HepG2 (cell line): ENCODE measurements around the gene WNT7B. TPM values are rescaled to one million over a fixed set of nuclear protein-coding genes. Genes with fewer than 3 reads are reported as not detected.

ENCODE experiments used
- FOSL2 ChIP-seq: sonication (generic); formaldehyde crosslinking; IDR thresholded peaks from 2 replicates; pipeline ENCODE4 v1.4.0; 2020; ENCODE audit warnings: missing genetic modification reagents
- KAT7 ChIP-seq: IDR thresholded peaks from 2 replicates; pipeline ENCODE4 v1.6.1; 2018; ENCODE audit warnings: borderline replicate concordance, missing compliant biosample characterization
- MAFF ChIP-seq: IDR thresholded peaks from 2 replicates; pipeline ENCODE4 v1.6.1; 2011; ENCODE audit warnings: low read depth, low read length, improper control_type of control experiment
- RFX1 ChIP-seq: fragments of 450-650 bp; IDR thresholded peaks from 2 replicates; pipeline ENCODE4 v1.6.1; 2017
- SCMH1 ChIP-seq: sonication (generic); formaldehyde crosslinking; IDR thresholded peaks from 2 replicates; pipeline ENCODE4 v1.9.0; 2021; ENCODE audit warnings: missing genetic modification reagents, mild to moderate bottlenecking, borderline replicate concordance
- TOE1 ChIP-seq: sonication (generic); formaldehyde crosslinking; IDR thresholded peaks from 2 replicates; pipeline ENCODE4 v1.4.0; 2020; ENCODE audit warnings: mild to moderate bottlenecking, missing genetic modification reagents
- ZEB1 ChIP-seq: IDR thresholded peaks from 2 replicates; pipeline ENCODE4 v1.6.1; 2012; ENCODE audit warnings: mild to moderate bottlenecking, low read depth, inconsistent platforms; ENCODE audit not compliant: insufficient replicate concordance
- polyA plus RNA-seq, 8 experiments: library from polyadenylated mRNA; depleted of rRNA in 3 of 8; stranded (reverse) in 7 of 8; unstranded in 1 of 8; fragments of >200 nt; fragmentation: Illumina TruSeq in 4 of 8; extraction: Trizol in 4 of 8; gene quantifications; 2 replicates each; pipeline versions ENCODE4 v1.2.1 to v1.2.3, GENCODE V29; 2011 to 2016; ENCODE audit warnings: low read depth in 4 of 8, missing spikeins in 1 of 8, mixed read lengths in 1 of 8; ENCODE audit not compliant: insufficient read depth in 1 of 8
- total RNA-seq, 5 experiments: library from RNA; depleted of rRNA; stranded (reverse); fragments of >200 nt; fragmentation: Illumina TruSeq; extraction: Trizol; gene quantifications; 2 replicates each; pipeline ENCODE4 v1.2.3, GENCODE V29; 2016; ENCODE audit warnings: low read depth in 1 of 5
- TF ChIP-seq, protein P1 (sequence below): sonication (generic); formaldehyde crosslinking; IDR thresholded peaks from 2 replicates; pipeline ENCODE4 v1.5.0; 2020; ENCODE audit warnings: missing genetic modification reagents
- TF ChIP-seq, protein P2 (sequence below): sonication (generic); formaldehyde crosslinking; IDR thresholded peaks from 2 replicates; pipeline ENCODE4 v1.4.0; 2020; ENCODE audit warnings: missing genetic modification reagents, borderline replicate concordance
- TF ChIP-seq, protein P3 (sequence below): sonication (generic); formaldehyde crosslinking; IDR thresholded peaks from 2 replicates; pipeline ENCODE4 v1.4.0; 2020; ENCODE audit warnings: missing genetic modification reagents
- TF ChIP-seq, protein P4 (sequence below): sonication (generic); formaldehyde crosslinking; IDR thresholded peaks from 2 replicates; pipeline ENCODE4 v1.4.0; 2020; ENCODE audit warnings: mild to moderate bottlenecking, missing genetic modification reagents
- TF ChIP-seq, protein P5 (sequence below): sonication (generic); formaldehyde crosslinking; IDR thresholded peaks from 2 replicates; pipeline ENCODE4 v1.4.0; 2020; ENCODE audit warnings: missing genetic modification reagents
- TF ChIP-seq, protein P6 (sequence below): sonication (generic); formaldehyde crosslinking; IDR thresholded peaks from 2 replicates; pipeline ENCODE4 v1.5.0; 2020; ENCODE audit warnings: mild to moderate bottlenecking, missing genetic modification reagents
- TF ChIP-seq, protein P7 (sequence below): sonication (generic); formaldehyde crosslinking; IDR thresholded peaks from 2 replicates; pipeline ENCODE4 v1.8.1; 2022; ENCODE audit warnings: mild to moderate bottlenecking, missing genetic modification reagents

The WNT7B gene
- total and polyA plus RNA-seq, 2 of the 13 experiments (the other 11 are each of a cell fraction or from before 2014, with no cell fraction given): 0.09 TPM; not detected in 1

DNA sequence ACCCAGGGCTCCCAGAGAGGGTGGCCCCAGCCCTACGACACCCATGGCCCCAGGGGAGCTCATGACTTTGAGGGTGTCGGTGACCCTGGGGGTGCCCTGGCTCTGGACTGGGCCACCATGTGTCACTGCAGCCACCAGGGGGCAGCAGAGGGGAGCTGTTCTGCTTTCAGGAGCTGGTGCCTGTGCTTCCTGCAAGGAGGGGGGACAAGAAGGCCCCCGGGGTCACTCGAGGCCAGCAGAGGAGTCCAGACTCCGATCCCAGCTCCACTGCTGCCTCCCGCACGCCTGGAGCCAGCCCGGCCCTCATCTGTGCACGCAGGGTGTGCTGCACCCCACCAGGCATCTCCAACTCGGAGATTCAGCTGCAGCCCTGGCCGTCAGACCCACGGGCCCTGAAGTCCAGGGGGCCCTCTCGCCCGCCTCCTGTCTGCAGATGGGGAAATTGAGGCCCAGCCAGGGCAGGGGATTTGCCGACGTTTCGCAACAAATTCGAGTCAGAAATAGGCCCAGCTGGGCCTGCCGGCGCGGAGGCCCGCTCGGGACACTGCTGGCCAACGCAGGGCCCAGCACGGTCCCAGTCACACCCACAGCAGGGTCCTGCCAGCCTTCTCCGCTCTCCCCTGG is 29.5 kb upstream of the WNT7B start (continued):
- TF ChIP-seq, protein P1, sequence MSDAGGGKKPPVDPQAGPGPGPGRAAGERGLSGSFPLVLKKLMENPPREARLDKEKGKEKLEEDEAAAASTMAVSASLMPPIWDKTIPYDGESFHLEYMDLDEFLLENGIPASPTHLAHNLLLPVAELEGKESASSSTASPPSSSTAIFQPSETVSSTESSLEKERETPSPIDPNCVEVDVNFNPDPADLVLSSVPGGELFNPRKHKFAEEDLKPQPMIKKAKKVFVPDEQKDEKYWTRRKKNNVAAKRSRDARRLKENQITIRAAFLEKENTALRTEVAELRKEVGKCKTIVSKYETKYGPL (CRISPR knock-in tag): no peak
- TF ChIP-seq, protein P2, sequence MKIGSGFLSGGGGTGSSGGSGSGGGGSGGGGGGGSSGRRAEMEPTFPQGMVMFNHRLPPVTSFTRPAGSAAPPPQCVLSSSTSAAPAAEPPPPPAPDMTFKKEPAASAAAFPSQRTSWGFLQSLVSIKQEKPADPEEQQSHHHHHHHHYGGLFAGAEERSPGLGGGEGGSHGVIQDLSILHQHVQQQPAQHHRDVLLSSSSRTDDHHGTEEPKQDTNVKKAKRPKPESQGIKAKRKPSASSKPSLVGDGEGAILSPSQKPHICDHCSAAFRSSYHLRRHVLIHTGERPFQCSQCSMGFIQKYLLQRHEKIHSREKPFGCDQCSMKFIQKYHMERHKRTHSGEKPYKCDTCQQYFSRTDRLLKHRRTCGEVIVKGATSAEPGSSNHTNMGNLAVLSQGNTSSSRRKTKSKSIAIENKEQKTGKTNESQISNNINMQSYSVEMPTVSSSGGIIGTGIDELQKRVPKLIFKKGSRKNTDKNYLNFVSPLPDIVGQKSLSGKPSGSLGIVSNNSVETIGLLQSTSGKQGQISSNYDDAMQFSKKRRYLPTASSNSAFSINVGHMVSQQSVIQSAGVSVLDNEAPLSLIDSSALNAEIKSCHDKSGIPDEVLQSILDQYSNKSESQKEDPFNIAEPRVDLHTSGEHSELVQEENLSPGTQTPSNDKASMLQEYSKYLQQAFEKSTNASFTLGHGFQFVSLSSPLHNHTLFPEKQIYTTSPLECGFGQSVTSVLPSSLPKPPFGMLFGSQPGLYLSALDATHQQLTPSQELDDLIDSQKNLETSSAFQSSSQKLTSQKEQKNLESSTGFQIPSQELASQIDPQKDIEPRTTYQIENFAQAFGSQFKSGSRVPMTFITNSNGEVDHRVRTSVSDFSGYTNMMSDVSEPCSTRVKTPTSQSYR (CRISPR knock-in tag): no peak
- TF ChIP-seq, protein P3, sequence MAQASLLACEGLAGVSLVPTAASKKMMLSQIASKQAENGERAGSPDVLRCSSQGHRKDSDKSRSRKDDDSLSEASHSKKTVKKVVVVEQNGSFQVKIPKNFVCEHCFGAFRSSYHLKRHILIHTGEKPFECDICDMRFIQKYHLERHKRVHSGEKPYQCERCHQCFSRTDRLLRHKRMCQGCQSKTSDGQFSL: peak; percentile 90
- TF ChIP-seq, protein P4, sequence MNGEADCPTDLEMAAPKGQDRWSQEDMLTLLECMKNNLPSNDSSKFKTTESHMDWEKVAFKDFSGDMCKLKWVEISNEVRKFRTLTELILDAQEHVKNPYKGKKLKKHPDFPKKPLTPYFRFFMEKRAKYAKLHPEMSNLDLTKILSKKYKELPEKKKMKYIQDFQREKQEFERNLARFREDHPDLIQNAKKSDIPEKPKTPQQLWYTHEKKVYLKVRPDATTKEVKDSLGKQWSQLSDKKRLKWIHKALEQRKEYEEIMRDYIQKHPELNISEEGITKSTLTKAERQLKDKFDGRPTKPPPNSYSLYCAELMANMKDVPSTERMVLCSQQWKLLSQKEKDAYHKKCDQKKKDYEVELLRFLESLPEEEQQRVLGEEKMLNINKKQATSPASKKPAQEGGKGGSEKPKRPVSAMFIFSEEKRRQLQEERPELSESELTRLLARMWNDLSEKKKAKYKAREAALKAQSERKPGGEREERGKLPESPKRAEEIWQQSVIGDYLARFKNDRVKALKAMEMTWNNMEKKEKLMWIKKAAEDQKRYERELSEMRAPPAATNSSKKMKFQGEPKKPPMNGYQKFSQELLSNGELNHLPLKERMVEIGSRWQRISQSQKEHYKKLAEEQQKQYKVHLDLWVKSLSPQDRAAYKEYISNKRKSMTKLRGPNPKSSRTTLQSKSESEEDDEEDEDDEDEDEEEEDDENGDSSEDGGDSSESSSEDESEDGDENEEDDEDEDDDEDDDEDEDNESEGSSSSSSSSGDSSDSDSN (CRISPR knock-in tag): peak; percentile 44; the same call in 1 of the 2 replicates
- TF ChIP-seq KAT7 (CRISPR knock-in tag) (no peak), MAFF (no peak), RFX1 (no peak), SCMH1 (CRISPR knock-in tag) (no peak), FOSL2 (CRISPR knock-in tag) (peak; percentile 27; the same call in 1 of the 2 replicates), ZEB1 (no peak), TOE1 (CRISPR knock-in tag) (no peak)
- TF ChIP-seq, protein P5, sequence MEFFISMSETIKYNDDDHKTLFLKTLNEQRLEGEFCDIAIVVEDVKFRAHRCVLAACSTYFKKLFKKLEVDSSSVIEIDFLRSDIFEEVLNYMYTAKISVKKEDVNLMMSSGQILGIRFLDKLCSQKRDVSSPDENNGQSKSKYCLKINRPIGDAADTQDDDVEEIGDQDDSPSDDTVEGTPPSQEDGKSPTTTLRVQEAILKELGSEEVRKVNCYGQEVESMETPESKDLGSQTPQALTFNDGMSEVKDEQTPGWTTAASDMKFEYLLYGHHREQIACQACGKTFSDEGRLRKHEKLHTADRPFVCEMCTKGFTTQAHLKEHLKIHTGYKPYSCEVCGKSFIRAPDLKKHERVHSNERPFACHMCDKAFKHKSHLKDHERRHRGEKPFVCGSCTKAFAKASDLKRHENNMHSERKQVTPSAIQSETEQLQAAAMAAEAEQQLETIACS (CRISPR knock-in tag): no peak
- TF ChIP-seq, protein P6, sequence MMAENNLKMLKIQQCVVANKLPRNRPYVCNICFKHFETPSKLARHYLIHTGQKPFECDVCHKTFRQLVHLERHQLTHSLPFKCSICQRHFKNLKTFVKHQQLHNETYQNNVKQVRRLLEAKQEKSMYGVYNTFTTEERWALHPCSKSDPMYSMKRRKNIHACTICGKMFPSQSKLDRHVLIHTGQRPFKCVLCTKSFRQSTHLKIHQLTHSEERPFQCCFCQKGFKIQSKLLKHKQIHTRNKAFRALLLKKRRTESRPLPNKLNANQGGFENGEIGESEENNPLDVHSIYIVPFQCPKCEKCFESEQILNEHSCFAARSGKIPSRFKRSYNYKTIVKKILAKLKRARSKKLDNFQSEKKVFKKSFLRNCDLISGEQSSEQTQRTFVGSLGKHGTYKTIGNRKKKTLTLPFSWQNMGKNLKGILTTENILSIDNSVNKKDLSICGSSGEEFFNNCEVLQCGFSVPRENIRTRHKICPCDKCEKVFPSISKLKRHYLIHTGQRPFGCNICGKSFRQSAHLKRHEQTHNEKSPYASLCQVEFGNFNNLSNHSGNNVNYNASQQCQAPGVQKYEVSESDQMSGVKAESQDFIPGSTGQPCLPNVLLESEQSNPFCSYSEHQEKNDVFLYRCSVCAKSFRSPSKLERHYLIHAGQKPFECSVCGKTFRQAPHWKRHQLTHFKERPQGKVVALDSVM: peak; percentile 98
- TF ChIP-seq, protein P7, sequence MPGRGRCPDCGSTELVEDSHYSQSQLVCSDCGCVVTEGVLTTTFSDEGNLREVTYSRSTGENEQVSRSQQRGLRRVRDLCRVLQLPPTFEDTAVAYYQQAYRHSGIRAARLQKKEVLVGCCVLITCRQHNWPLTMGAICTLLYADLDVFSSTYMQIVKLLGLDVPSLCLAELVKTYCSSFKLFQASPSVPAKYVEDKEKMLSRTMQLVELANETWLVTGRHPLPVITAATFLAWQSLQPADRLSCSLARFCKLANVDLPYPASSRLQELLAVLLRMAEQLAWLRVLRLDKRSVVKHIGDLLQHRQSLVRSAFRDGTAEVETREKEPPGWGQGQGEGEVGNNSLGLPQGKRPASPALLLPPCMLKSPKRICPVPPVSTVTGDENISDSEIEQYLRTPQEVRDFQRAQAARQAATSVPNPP (CRISPR knock-in tag): no peak
